ENCODE results near the gene CCNY. TPM values are rescaled to one million over a fixed set of nuclear protein-coding genes. Genes with fewer than 3 reads are reported as not detected.

CCNY gene
- total RNA-seq, 1 experiment from 2014 or later = 53.3 TPM

GRCh38 chr10:35412003-35412723, 75.9 kb downstream of the CCNY start:
- no peaks in the 10 kb centered on the region for H3K27me3 Mint-ChIP-seq (ENCODE audit: low read depth)
- no peak for TF ChIP-seq PRDM15 (CRISPR knock-in tag; IDR thresholded peaks at IDR 0.05)
- TF ChIP-seq FOXP1 (CRISPR knock-in tag; IDR thresholded peaks at IDR 0.05; ENCODE audit: borderline replicate concordance) = no peak
- ATAC-seq (no peak), DNase-seq (ENCODE audit: low spot score) (no peak)
- H3K4me1 Mint-ChIP-seq = peaks cover 33% of the 10 kb centered on the region
- CTCF ChIA-PET = interaction anchor here (1.0 kb wide), 1 partner anchor 33 kb away, joined by 3 read pairs; no protein-coding TSS in a partner anchor
- peaks cover 16% of the 10 kb centered on the region for H3K9me3 Mint-ChIP-seq
- POLR2A ChIA-PET = interaction anchor here (0.6 to 0.7 kb wide), 3 partner anchors 221 to 1877 kb away, joined by 3 to 6 read pairs (median 6); no protein-coding TSS in a partner anchor
- no peak overlapping the region for H3K4me3 Mint-ChIP-seq
- peaks cover 20% of the 10 kb centered on the region for H3K36me3 Mint-ChIP-seq
- H3K27ac Mint-ChIP-seq = no peak overlapping the region

GRCh38 chr10:35412900-35413491, 76.7 kb downstream of the CCNY start:
- ATAC-seq = no peak
- H3K4me1 Mint-ChIP-seq = peaks cover 41% of the 10 kb centered on the region
- peaks cover 11% of the 10 kb centered on the region for H3K36me3 Mint-ChIP-seq
- DNase-seq (ENCODE audit: low spot score) = no peak
- POLR2A ChIA-PET = interaction anchor here (0.6 to 0.7 kb wide), 3 partner anchors 222 to 1878 kb away, joined by 3 to 6 read pairs (median 6); no protein-coding TSS in a partner anchor
- no peaks in the 10 kb centered on the region for H3K27me3 Mint-ChIP-seq (ENCODE audit: low read depth)
- no peak overlapping the region for H3K4me3 Mint-ChIP-seq
- CTCF ChIA-PET = interaction anchor here (1.0 kb wide), 1 partner anchor 33 kb away, joined by 3 read pairs; no protein-coding TSS in a partner anchor
- TF ChIP-seq PRRX2 (CRISPR knock-in tag; IDR thresholded peaks at IDR 0.05) = no peak
- TF ChIP-seq FOXP4 (CRISPR knock-in tag; IDR thresholded peaks at IDR 0.05) = no peak
- TF ChIP-seq FOXJ3 (CRISPR knock-in tag; IDR thresholded peaks at IDR 0.05; ENCODE audit: borderline replicate concordance) = no peak
- TF ChIP-seq KAT7 (CRISPR knock-in tag; IDR thresholded peaks at IDR 0.05; ENCODE audit: borderline replicate concordance) = no peak
- TF ChIP-seq USF1 (CRISPR knock-in tag; IDR thresholded peaks at IDR 0.05) = no peak
- TF ChIP-seq PRDM15 (CRISPR knock-in tag; IDR thresholded peaks at IDR 0.05) = no peak
- TF ChIP-seq ETV6 (CRISPR knock-in tag; IDR thresholded peaks at IDR 0.05) = no peak
- TF ChIP-seq NFYB (CRISPR knock-in tag; conservative IDR thresholded peaks at IDR 0.05; ENCODE audit: low read depth) = no peak
- TF ChIP-seq E2F5 (CRISPR knock-in tag; IDR thresholded peaks at IDR 0.05) = no peak
- no peak overlapping the region for H3K27ac Mint-ChIP-seq
- H3K9me3 Mint-ChIP-seq = peaks cover 7% of the 10 kb centered on the region

Data from WTC11 (cell line).